HUES48 (cell line): ENCODE measurements around the gene ADRM1.

Experiments
- H3K27ac ChIP-seq: one replicate; pipeline ENCODE4 v1.7.0; 2013; ENCODE audit warnings: low read depth, low read length, inconsistent platforms
- H3K27me3 ChIP-seq: 2 replicates; pipeline ENCODE4 v1.6.1; 2013; ENCODE audit warnings: mild to moderate bottlenecking, low read length; ENCODE audit not compliant: control insufficient read depth, insufficient read depth
- H3K36me3 ChIP-seq: 2 replicates; pipeline ENCODE4 v1.6.1; 2013; ENCODE audit warnings: low read length; ENCODE audit not compliant: control insufficient read depth, insufficient read depth
- H3K4me1 ChIP-seq: 2 replicates; pipeline ENCODE4 v1.6.1; 2013; ENCODE audit warnings: mild to moderate bottlenecking, low read length; ENCODE audit not compliant: control insufficient read depth, insufficient read depth
- H3K4me3 ChIP-seq: 2 replicates; pipeline ENCODE4 v1.5.1; 2013; ENCODE audit warnings: mild to moderate bottlenecking, low read depth, low read length
- H3K9ac ChIP-seq: 2 replicates; pipeline ENCODE4 v1.6.1; 2013; ENCODE audit warnings: mild to moderate bottlenecking, low read depth, low read length, moderate library complexity
- H3K9me3 ChIP-seq: 2 replicates; pipeline ENCODE4 v1.6.1; 2013; ENCODE audit warnings: low read length; ENCODE audit not compliant: control insufficient read depth, insufficient read depth

The ADRM1 gene

DNA sequence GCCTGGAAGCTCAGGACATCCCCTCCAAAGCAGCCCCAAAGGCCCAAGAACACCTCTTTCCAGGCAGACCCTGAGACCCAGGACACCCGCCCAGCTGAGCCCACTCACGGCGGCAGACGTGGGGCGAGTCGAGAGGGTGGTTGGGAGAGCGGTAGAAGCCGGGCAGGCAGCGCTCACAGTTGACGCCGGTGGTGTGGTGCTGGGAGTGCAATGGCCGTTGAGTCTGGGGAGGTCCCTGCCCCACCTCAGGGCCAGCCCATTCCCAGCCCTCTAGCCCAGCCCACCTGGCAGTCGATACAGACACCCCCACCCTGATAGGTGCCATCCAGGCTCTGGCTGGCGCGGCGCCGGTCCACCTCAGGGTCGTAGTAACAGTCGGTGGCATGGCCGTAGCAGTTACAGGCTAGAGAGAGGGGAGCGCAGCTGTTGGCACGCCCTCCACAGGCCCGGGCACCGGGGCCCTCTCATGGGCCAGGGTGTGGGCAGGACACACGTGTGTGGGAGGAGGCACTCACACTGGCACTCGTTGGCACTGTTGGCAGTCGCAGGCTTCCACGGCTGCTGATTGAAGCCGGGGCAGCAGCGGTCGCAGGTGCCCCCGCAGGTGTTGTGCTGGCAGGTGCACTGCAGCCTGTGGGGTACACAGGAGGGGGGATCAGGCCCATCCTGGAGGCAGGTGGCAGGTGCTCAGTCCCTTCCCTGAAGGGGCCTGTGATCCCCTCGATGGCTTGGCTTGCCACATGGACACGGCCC lies 43.8 kb downstream of the ADRM1 start:
- Histone ChIP-seq H3K36me3 (peaks cover 90% of the 10 kb centered on the region), H3K4me3 (no peak overlapping the region), H3K27ac (no peak overlapping the region), H3K4me1 (no peaks in the 10 kb centered on the region), H3K9me3 (peaks cover 5% of the 10 kb centered on the region), H3K9ac (no peak overlapping the region), H3K27me3 (no peaks in the 10 kb centered on the region)

DNA sequence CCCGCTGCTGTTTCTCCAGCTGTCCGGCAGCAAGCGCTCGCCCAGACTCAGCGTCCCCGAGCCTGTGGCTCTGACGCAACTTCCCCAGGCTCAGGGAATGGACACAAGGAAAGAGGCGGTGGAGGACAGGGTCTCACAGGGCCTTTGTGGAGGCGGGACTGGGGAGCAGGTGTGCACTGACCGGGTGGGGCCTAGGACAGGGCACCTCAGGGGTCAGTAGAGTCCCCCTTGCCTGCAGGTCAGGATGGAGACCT lies 44.3 kb downstream of the ADRM1 start:
- peaks cover 5% of the 10 kb centered on the region for H3K9me3 ChIP-seq
- no peaks in the 10 kb centered on the region for H3K27me3 ChIP-seq
- no peaks in the 10 kb centered on the region for H3K4me1 ChIP-seq
- no peak overlapping the region for H3K4me3 ChIP-seq
- H3K9ac ChIP-seq, result no peak overlapping the region
- peaks cover 91% of the 10 kb centered on the region for H3K36me3 ChIP-seq
- no peak overlapping the region for H3K27ac ChIP-seq

DNA sequence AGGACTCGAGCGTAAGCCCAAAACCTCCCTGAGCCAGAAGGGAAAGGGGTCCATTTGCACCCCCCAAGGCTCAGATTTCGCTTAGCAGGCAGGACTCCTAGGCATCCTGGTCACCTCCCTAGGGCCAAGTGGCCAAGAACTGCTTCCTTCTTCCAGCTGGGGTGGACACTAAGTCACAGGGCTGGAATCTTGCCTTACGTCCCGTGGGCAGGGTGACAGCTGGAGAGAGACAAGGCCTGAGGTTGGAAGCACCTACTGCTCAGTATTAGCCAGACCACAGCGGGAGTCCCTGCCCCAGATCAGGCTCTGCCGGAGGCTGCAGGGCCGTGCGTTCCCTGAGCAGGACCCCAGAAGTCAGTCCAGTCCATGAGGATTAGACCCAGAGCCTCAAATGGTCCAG lies 44.6 kb downstream of the ADRM1 start:
- H3K27ac ChIP-seq, result no peak overlapping the region
- no peaks in the 10 kb centered on the region for H3K27me3 ChIP-seq
- H3K4me1 ChIP-seq, result no peaks in the 10 kb centered on the region
- no peak overlapping the region for H3K4me3 ChIP-seq
- H3K9ac ChIP-seq, result no peak overlapping the region
- peaks cover 92% of the 10 kb centered on the region for H3K36me3 ChIP-seq
- peaks cover 5% of the 10 kb centered on the region for H3K9me3 ChIP-seq

DNA sequence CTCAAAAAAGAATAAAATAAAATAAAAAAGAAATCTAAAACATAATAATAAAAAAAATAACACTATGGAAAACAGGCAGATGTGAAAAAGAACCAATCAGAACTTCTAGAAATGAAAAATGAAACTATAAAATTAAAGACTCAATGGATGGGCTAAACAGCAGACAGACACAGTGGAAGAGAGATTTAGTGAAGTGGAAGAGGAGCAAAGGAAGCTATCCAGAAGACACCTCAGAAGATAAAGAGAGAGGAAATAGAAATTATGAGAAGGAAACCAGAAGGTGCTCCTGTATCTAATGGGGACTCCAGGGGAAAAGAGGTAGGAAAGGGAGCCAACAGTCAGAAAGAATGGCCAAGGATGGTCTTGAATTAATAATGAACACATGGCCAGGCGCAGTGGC lies 45.8 kb downstream of the ADRM1 start:
- H3K27me3 ChIP-seq, result no peaks in the 10 kb centered on the region
- H3K9me3 ChIP-seq, result peaks cover 5% of the 10 kb centered on the region
- H3K4me3 ChIP-seq, result no peak overlapping the region
- no peak overlapping the region for H3K9ac ChIP-seq
- no peaks in the 10 kb centered on the region for H3K4me1 ChIP-seq
- peaks cover 91% of the 10 kb centered on the region for H3K36me3 ChIP-seq
- H3K27ac ChIP-seq, result no peak overlapping the region

DNA sequence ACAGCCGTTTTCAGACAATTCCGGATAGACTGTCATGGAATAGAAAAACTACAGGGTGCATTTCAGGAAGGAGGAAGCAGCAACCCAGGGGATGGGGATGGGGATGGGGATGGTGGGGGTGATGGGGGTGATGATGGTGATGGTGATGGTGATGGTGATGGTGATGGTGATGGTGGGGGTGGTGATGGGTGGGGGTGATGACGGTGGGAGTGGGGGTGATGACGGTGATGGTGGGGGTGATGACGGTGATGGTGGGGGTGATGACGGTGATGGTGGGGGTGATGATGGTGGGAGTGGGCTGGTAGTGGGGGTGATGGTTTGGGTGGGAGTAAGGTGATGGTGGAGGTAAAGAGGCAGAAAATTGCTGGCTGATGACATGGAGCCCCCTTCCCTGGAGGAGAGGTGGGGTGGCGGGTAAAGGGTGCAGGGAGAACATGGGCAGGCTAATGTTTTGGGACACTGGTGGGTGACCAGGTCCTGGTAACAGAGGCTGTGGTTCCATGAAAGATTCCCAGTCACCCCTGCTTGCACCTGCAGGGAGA lies 46.8 kb downstream of the ADRM1 start:
- Histone ChIP-seq H3K27me3 (no peaks in the 10 kb centered on the region), H3K27ac (peak overlapping the region; percentile 58), H3K9ac (no peak overlapping the region), H3K4me1 (peaks cover 4% of the 10 kb centered on the region; the same call in 1 of the 2 replicates), H3K9me3 (peaks cover 5% of the 10 kb centered on the region), H3K36me3 (peaks cover 81% of the 10 kb centered on the region), H3K4me3 (no peak overlapping the region)

DNA sequence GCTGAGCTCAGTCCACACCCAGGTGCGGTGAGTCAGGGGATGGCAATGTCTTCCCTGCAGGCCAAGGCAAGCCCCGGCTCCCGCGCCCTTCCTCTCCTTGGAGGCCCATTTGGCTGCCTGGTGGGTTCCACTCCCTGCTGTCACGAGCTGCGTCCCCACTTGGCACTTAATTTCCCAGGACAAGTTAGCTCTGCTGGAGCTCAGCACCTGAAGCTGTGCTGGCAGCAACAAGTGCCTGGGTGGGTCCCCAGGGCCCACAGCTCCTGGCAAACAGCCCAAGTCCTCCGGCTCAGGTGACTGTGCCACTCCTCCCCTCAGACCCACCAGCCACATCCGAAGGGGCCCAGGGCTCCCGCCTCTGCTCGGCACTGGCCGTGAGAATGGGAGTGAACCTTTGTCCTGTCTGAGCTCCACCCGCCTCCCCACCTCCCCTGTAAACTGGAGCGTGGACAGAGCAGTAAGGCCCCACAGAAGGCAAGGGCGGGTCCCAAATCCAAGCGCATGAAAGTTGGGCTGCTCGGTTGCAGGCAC lies 47.4 kb downstream of the ADRM1 start:
- Histone ChIP-seq H3K4me3 (no peak overlapping the region), H3K27me3 (no peaks in the 10 kb centered on the region), H3K9me3 (peaks cover 5% of the 10 kb centered on the region), H3K27ac (peak overlapping the region; percentile 58), H3K4me1 (peaks cover 9% of the 10 kb centered on the region), H3K36me3 (peaks cover 79% of the 10 kb centered on the region), H3K9ac (no peak overlapping the region)

DNA sequence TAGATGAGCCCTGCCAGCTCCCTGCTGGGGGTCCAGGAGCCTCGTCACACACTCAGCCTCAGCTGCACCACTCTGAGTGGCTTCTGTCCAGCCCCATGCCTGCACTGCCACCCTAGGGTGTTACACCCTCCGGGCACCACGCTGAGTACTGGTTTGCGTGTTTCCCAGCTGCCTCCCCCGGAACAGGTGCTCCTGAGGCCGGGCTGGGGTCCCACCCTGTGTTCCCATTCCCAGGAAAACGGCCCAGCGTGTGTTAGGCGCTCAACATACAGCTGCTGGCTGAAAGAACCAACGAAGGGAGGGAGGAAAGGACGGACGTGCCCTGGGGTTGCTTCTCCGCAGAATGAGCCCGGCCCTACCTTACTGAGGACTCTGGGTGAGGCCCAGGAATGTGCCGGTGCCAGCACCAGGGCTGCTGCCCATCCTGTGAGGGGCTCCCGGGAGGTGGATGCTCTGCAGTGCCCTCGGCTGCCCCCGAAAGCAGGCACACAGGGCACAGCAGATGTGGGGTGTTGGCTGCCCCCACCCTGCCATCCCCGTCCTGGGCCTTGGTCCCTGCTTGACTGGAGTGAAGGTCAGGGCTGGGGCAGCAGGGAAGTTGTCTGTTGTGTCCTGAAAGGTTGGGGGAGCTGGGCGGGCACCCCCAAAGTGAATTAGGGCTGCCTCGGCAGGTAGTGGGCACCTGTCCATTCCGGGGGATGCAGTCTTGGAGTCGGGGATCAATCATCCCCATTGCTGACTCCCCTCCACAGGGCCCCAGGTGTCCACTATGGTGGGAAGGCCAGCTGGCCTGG lies 48.0 kb downstream of the ADRM1 start:
- Histone ChIP-seq H3K36me3 (peaks cover 75% of the 10 kb centered on the region), H3K9ac (no peak overlapping the region), H3K27ac (peak overlapping the region; percentile 58), H3K4me1 (peaks cover 16% of the 10 kb centered on the region), H3K9me3 (peaks cover 5% of the 10 kb centered on the region), H3K27me3 (no peaks in the 10 kb centered on the region), H3K4me3 (no peak overlapping the region)

DNA sequence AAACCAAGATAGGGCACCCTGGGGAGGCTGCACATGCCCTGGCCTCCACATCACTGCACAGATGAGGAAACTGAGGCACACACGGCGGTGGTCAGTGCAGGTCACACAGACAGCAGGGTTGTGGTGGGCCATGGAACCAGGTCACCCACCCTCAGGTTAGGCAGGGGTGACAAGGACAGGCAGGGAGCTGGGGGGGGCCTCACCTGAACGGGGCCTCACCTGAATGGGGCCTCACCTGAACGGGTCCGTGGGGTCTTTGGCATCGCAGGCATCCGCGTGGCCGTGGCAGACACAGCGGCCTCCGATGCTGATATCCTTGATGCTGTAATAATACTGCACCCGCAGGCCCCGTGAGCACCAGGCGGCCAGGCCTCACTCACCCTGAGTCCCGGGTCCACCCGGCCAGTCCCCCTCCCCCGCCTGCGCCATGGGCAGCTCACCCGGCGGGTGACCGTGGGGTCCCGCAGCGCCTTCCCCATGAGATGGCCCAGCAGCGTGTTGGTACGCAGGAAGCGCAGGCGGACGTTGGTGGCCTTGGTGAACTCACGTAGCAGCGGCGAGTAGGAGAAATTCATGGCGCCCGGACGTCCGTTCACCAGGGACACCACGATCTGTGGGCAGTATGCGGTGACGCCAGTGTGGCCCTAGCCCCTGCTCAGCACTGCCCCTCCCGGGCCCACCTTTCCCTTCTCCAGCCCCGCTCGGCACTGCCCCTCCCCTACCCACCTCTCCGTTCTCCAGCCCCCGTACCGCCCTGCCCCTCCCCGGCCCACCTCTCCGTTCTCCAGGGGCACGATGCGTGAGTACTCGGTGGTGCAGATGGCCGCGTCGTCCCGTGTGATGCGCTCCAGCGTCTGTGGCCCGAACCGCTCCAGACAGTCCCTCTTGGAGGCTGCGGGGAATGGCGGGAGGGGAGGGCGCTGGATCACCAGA lies 48.9 kb downstream of the ADRM1 start:
- peaks cover 68% of the 10 kb centered on the region for H3K36me3 ChIP-seq
- H3K9me3 ChIP-seq, result peaks cover 5% of the 10 kb centered on the region
- peaks cover 24% of the 10 kb centered on the region for H3K4me1 ChIP-seq
- H3K9ac ChIP-seq, result no peak overlapping the region
- H3K4me3 ChIP-seq, result no peak overlapping the region
- no peak overlapping the region for H3K27ac ChIP-seq
- H3K27me3 ChIP-seq, result no peaks in the 10 kb centered on the region

DNA sequence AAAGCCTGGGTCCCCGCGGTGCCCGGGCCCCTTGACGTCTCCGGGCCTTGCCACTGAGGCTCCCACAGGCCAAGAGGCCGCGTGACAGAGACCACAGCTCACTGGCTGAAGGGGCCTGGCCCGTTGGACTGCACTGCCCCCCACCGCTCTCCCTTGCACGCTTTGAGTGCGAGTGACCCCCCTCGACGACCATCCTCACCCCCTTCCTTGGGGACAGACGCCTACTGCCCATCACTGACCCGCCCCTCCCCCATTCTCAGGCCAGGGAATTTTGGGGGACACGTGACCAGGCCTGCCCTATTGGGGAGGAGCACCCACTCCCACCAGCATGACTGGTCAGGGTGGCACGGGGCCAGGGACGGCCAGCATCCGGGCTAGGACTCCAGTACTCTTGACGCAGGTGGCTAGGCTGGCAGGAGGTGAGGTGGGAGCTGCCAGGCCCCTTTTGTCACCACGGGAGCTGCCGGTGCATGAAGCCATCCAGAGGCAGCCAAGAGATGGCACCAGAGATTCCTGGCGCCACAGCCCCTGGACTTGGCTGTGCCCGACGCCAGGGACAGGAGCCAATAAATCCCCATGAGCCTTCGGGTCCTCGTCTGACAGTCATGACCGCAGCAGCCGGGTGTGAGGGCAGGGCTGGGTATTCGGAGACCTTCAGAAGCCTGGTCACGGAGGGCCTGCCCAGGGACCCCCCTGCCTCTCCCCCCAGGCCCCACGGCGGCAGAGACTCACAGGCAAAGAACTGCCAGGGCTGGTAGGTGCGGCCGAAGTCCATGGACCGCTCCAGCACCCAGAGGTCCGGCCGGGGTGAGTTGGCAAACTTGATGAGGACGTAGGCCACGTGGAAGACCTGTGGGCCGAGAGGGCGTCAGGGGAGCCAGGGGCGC lies 49.8 kb downstream of the ADRM1 start:
- Histone ChIP-seq H3K36me3 (peaks cover 59% of the 10 kb centered on the region), H3K27me3 (no peaks in the 10 kb centered on the region), H3K4me3 (no peak overlapping the region), H3K27ac (no peak overlapping the region), H3K9me3 (peaks cover 5% of the 10 kb centered on the region), H3K9ac (no peak overlapping the region), H3K4me1 (peaks cover 31% of the 10 kb centered on the region)
